Ishikawa (cell line): ENCODE results near the gene DCP1B.

Source experiments
- CEBPB ChIP-seq: IDR thresholded peaks from 2 replicates; pipeline ENCODE4 v1.6.1; 2012
- CREB1 ChIP-seq: IDR thresholded peaks from 2 replicates; pipeline ENCODE4 v1.6.1; 2012; ENCODE audit warnings: low read depth
- EGR1 ChIP-seq: IDR thresholded peaks from 2 replicates; pipeline ENCODE4 v1.6.1; 2012
- EP300 ChIP-seq: IDR thresholded peaks from 2 replicates; pipeline ENCODE4 v1.6.1; 2012; ENCODE audit warnings: borderline replicate concordance
- FOXM1 ChIP-seq: IDR thresholded peaks from 2 replicates; pipeline ENCODE4 v1.6.1; 2012; ENCODE audit warnings: low read depth, borderline replicate concordance
- NFIC ChIP-seq: IDR thresholded peaks from 2 replicates; pipeline ENCODE4 v1.6.1; 2012
- RAD21 ChIP-seq: IDR thresholded peaks from 2 replicates; pipeline ENCODE4 v1.6.1; 2012; ENCODE audit warnings: low read depth
- REST ChIP-seq: IDR thresholded peaks from 2 replicates; pipeline ENCODE4 v1.6.1; 2012; ENCODE audit warnings: low read depth, mild to moderate bottlenecking
- TAF1 ChIP-seq: IDR thresholded peaks from 2 replicates; pipeline ENCODE4 v1.6.1; 2012; ENCODE audit warnings: low read depth, mild to moderate bottlenecking
- TCF12 ChIP-seq: IDR thresholded peaks from 2 replicates; pipeline ENCODE4 v1.6.1; 2012; ENCODE audit warnings: low read depth
- TEAD4 ChIP-seq: IDR thresholded peaks from 2 replicates; pipeline ENCODE4 v1.6.1; 2012
- USF1 ChIP-seq: IDR thresholded peaks from 2 replicates; pipeline ENCODE4 v1.6.1; 2012
- YY1 ChIP-seq: IDR thresholded peaks from 2 replicates; pipeline ENCODE4 v1.6.1; 2012; ENCODE audit warnings: low read depth
- ZBTB7A ChIP-seq: IDR thresholded peaks from 2 replicates; pipeline ENCODE4 v1.6.1; 2012; ENCODE audit warnings: low read depth
- TF ChIP-seq, protein P1 (sequence below): IDR thresholded peaks from 2 replicates; pipeline ENCODE4 v1.6.1; 2012

Gene DCP1B

DNA sequence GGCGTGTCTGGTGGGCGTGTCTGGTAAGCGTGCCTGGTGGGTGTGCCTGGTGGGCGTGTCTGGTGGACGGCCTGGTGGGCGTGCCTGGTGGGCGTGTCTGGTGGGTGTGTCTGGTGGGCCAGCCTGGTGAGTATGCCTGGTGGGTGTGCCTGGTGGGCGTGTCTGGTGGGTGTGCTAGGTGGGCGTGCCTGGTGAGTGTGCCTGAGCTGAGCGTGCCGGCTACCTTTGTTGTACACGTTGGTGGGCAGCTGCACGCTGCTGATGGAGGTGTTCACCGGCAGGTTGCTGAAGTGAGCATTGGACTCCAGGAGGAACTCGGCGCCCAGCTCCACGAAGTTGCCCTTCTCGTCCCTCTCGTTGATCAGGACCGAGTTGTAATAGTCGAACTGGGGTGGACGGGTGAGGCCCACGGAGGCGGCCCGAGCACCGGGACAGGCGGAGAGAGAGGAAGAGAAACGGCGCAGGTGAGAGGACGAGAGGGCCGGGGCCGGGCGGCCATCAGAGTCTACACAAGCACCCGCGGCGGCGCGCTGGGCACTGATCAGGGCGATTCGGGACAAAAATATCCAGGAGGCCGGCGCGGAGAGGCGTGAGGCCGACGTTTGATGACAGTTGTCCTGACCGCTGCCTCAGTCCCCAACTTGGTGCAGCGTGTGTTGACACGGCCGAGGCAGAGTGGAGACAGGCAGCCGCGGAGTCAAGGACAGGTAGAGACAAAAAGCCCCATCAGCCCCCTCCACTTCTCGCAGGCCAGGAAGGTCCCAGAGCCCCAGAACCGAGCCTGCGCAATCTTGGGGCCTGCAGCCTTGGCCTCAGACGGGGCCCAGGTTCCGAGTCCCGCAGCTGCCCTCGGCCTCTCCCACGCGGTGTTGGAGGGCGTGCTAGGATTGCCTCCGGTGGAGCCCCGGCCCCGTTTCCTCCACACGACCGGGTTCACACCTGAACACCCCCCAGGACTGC is 96.3 kb downstream of the DCP1B start:
- TF ChIP-seq YY1: 0 out of 2 replicates have a peak, but pooled peaks have one; percentile 49
- TF ChIP-seq TAF1: no peak
- TF ChIP-seq ZBTB7A: no peak
- TF ChIP-seq REST: no peak
- TF ChIP-seq USF1: 0 out of 2 replicates have a peak, but pooled peaks have one; percentile 6
- no peak for TF ChIP-seq FOXM1
- TF ChIP-seq TEAD4: no peak
- TF ChIP-seq, protein P1, sequence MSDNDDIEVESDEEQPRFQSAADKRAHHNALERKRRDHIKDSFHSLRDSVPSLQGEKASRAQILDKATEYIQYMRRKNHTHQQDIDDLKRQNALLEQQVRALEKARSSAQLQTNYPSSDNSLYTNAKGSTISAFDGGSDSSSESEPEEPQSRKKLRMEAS: peak; percentile 88
- TF ChIP-seq TCF12: no peak
- TF ChIP-seq CEBPB: no peak
- TF ChIP-seq EGR1: peak; percentile 29; the same call in 1 of the 2 replicates

- TF ChIP-seq, protein P1: no peak
- TF ChIP-seq RAD21 (no peak), YY1 (no peak), TEAD4 (no peak), EP300 (no peak), EGR1 (no peak), FOXM1 (no peak), REST (no peak), USF1 (no peak), TCF12 (no peak), NFIC (no peak), CREB1 (no peak), TAF1 (no peak), CEBPB (no peak), ZBTB7A (no peak)
These were observed 97.7 kb downstream of the DCP1B start for GRCh38 chr12:1906579-1906978.

DNA sequence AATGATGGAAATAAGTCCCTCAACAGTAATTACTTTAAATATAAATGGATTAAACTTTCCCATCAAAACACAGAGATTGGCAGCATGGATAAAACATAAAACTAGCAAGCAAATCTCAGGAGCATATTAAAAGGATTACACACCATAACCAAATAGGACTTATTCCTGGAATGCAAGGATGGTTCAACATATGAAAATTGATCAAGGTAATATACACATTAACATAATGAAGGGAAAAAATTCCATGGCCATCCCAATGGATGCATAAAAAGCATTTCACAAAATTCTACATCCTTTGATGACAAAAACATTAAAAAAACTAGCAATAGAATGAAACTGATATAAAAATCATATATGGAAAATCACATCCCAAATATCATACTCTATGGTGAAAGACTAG is 99.4 kb downstream of the DCP1B start:
- TF ChIP-seq USF1: no peak
- no peak for TF ChIP-seq CEBPB
- TF ChIP-seq YY1: no peak
- no peak for TF ChIP-seq TCF12
- no peak for TF ChIP-seq TAF1
- no peak for TF ChIP-seq RAD21
- TF ChIP-seq REST: no peak
- no peak for TF ChIP-seq ZBTB7A

- TF ChIP-seq EP300 (no peak), FOXM1 (no peak), TAF1 (no peak), CREB1 (no peak), YY1 (no peak), TEAD4 (no peak), RAD21 (no peak), TCF12 (no peak), REST (no peak), USF1 (no peak), CEBPB (no peak), EGR1 (no peak), NFIC (no peak), ZBTB7A (no peak)
- TF ChIP-seq, protein P1: no peak
These were observed 107.3 kb downstream of the DCP1B start for GRCh38 chr12:1896964-1897363.
